ENCODE measurements around the gene TSPEAR.

DNA sequence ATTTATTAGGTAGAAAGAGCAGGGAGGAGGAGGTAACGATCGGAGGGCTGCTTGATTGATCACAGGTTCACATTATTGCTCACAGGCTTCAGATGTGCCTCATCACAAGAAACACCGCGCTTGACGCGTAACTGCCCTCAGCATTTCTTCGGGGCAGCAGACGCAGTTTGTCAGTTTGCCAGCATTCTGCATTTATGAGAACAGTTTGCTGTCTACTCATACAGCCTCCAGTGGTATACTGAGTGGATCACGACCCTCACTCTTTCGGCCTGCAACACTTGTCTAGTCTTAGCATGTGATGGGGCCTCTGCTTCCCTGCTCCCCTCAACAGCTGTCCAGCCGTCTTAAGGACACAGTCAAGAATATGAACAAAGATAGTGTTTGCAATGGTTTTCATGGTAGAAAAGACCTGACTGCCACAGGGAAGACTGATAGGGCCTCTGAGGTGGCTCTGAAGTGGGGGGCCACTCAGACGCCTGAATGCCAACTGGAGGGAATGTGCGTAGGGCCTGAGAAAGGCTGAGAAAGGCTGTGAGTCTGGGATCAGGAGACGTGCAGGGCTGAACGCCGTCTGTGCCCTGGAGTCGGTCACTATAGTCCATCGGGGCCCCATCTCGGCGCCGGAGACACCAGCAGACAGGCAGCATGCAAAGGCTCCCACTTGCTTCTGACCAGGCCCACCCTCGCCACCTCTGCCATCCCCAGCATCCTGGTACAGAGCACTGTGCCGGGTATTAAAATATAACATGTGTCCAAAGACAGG, 45.2 kb upstream of the TSPEAR start:
- no peak for TF ChIP-seq NRF1 (IDR thresholded peaks at IDR 0.05; ENCODE audit: low read depth, low read length)
- TF ChIP-seq, protein P1, sequence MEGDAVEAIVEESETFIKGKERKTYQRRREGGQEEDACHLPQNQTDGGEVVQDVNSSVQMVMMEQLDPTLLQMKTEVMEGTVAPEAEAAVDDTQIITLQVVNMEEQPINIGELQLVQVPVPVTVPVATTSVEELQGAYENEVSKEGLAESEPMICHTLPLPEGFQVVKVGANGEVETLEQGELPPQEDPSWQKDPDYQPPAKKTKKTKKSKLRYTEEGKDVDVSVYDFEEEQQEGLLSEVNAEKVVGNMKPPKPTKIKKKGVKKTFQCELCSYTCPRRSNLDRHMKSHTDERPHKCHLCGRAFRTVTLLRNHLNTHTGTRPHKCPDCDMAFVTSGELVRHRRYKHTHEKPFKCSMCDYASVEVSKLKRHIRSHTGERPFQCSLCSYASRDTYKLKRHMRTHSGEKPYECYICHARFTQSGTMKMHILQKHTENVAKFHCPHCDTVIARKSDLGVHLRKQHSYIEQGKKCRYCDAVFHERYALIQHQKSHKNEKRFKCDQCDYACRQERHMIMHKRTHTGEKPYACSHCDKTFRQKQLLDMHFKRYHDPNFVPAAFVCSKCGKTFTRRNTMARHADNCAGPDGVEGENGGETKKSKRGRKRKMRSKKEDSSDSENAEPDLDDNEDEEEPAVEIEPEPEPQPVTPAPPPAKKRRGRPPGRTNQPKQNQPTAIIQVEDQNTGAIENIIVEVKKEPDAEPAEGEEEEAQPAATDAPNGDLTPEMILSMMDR (IDR thresholded peaks at IDR 0.05): no peak
- TF ChIP-seq EP300 (IDR thresholded peaks at IDR 0.05; ENCODE audit: borderline replicate concordance in 1 of 2, low read depth in 1 of 2, low read length in 1 of 2): no peak
- no peak for TF ChIP-seq SIN3A (IDR thresholded peaks at IDR 0.05; ENCODE audit: borderline replicate concordance, low read depth, low read length)
- no peak for TF ChIP-seq TAF1 (IDR thresholded peaks at IDR 0.05; ENCODE audit: borderline replicate concordance, low read depth, low read length)
- TF ChIP-seq, protein P2, sequence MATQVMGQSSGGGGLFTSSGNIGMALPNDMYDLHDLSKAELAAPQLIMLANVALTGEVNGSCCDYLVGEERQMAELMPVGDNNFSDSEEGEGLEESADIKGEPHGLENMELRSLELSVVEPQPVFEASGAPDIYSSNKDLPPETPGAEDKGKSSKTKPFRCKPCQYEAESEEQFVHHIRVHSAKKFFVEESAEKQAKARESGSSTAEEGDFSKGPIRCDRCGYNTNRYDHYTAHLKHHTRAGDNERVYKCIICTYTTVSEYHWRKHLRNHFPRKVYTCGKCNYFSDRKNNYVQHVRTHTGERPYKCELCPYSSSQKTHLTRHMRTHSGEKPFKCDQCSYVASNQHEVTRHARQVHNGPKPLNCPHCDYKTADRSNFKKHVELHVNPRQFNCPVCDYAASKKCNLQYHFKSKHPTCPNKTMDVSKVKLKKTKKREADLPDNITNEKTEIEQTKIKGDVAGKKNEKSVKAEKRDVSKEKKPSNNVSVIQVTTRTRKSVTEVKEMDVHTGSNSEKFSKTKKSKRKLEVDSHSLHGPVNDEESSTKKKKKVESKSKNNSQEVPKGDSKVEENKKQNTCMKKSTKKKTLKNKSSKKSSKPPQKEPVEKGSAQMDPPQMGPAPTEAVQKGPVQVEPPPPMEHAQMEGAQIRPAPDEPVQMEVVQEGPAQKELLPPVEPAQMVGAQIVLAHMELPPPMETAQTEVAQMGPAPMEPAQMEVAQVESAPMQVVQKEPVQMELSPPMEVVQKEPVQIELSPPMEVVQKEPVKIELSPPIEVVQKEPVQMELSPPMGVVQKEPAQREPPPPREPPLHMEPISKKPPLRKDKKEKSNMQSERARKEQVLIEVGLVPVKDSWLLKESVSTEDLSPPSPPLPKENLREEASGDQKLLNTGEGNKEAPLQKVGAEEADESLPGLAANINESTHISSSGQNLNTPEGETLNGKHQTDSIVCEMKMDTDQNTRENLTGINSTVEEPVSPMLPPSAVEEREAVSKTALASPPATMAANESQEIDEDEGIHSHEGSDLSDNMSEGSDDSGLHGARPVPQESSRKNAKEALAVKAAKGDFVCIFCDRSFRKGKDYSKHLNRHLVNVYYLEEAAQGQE (IDR thresholded peaks at IDR 0.05; ENCODE audit: low read depth, low read length): no peak
- no peak for TF ChIP-seq ELF1 (IDR thresholded peaks at IDR 0.05)
- TF ChIP-seq CHD2 (IDR thresholded peaks at IDR 0.05; ENCODE audit: low read length, partially characterized antibody): no peak
- TF ChIP-seq, protein P3, sequence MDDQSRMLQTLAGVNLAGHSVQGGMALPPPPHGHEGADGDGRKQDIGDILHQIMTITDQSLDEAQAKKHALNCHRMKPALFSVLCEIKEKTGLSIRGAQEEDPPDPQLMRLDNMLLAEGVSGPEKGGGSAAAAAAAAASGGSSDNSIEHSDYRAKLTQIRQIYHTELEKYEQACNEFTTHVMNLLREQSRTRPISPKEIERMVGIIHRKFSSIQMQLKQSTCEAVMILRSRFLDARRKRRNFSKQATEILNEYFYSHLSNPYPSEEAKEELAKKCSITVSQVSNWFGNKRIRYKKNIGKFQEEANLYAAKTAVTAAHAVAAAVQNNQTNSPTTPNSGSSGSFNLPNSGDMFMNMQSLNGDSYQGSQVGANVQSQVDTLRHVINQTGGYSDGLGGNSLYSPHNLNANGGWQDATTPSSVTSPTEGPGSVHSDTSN (IDR thresholded peaks at IDR 0.05): no peak
- no peak for TF ChIP-seq RAD21 (IDR thresholded peaks at IDR 0.05; ENCODE audit: low read length)

Data from SK-N-SH (cell line).